Measurements from ENCODE around the gene MBLAC1.

DNA sequence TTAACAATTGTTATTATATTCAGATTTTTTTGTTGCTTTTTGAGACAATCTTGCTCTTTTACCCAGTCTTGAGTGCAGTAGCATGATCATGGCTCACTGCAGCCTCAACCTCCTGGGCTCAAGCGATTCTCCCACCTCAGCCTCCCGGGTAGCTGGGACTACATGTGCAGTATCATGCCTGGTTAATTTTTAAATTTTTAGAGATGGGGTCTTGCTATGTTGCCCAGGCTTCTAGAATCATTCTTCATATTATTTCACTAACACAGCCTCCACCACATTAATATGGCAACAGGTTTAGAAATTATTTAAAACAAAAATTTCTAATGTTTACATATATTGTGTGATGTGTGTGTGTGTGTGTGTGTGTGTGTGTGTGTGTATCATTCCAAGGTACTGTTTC, 20.5 kb downstream of the MBLAC1 start:
- TF ChIP-seq, protein P1, sequence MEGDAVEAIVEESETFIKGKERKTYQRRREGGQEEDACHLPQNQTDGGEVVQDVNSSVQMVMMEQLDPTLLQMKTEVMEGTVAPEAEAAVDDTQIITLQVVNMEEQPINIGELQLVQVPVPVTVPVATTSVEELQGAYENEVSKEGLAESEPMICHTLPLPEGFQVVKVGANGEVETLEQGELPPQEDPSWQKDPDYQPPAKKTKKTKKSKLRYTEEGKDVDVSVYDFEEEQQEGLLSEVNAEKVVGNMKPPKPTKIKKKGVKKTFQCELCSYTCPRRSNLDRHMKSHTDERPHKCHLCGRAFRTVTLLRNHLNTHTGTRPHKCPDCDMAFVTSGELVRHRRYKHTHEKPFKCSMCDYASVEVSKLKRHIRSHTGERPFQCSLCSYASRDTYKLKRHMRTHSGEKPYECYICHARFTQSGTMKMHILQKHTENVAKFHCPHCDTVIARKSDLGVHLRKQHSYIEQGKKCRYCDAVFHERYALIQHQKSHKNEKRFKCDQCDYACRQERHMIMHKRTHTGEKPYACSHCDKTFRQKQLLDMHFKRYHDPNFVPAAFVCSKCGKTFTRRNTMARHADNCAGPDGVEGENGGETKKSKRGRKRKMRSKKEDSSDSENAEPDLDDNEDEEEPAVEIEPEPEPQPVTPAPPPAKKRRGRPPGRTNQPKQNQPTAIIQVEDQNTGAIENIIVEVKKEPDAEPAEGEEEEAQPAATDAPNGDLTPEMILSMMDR (IDR thresholded peaks at IDR 0.05): no peak
- TF ChIP-seq, protein P2, sequence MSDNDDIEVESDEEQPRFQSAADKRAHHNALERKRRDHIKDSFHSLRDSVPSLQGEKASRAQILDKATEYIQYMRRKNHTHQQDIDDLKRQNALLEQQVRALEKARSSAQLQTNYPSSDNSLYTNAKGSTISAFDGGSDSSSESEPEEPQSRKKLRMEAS (CRISPR knock-in tag; IDR thresholded peaks at IDR 0.05): no peak
- no peak for TF ChIP-seq ZNF317 (CRISPR knock-in tag; IDR thresholded peaks at IDR 0.05; ENCODE audit: borderline replicate concordance, low read depth)
- no peak for TF ChIP-seq NFYB (CRISPR knock-in tag; conservative IDR thresholded peaks at IDR 0.05; ENCODE audit: low read depth)
- TF ChIP-seq, protein P3, sequence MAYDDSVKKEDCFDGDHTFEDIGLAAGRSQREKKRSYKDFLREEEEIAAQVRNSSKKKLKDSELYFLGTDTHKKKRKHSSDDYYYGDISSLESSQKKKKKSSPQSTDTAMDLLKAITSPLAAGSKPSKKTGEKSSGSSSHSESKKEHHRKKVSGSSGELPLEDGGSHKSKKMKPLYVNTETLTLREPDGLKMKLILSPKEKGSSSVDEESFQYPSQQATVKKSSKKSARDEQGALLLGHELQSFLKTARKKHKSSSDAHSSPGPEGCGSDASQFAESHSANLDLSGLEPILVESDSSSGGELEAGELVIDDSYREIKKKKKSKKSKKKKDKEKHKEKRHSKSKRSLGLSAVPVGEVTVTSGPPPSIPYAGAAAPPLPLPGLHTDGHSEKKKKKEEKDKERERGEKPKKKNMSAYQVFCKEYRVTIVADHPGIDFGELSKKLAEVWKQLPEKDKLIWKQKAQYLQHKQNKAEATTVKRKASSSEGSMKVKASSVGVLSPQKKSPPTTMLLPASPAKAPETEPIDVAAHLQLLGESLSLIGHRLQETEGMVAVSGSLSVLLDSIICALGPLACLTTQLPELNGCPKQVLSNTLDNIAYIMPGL (CRISPR knock-in tag; IDR thresholded peaks at IDR 0.05): no peak
- TF ChIP-seq ESRRA (CRISPR knock-in tag; IDR thresholded peaks at IDR 0.05; ENCODE audit: borderline replicate concordance): no peak
- no peak for TF ChIP-seq CREB1 (CRISPR knock-in tag; IDR thresholded peaks at IDR 0.05)
- no peak for TF ChIP-seq CREM (CRISPR knock-in tag; IDR thresholded peaks at IDR 0.05)
- no peak for TF ChIP-seq JUN (CRISPR knock-in tag; IDR thresholded peaks at IDR 0.05)
